GM12801 (cell line): ENCODE data around the gene SYTL3.

Source experiments
- TF ChIP-seq, protein P1 (sequence below): IDR thresholded peaks from one replicate; pipeline ENCODE4 v1.5.1; 2011; ENCODE audit warnings: control low read depth; ENCODE audit not compliant: insufficient read length; ENCODE audit errors: extremely low read depth

SYTL3 gene

DNA sequence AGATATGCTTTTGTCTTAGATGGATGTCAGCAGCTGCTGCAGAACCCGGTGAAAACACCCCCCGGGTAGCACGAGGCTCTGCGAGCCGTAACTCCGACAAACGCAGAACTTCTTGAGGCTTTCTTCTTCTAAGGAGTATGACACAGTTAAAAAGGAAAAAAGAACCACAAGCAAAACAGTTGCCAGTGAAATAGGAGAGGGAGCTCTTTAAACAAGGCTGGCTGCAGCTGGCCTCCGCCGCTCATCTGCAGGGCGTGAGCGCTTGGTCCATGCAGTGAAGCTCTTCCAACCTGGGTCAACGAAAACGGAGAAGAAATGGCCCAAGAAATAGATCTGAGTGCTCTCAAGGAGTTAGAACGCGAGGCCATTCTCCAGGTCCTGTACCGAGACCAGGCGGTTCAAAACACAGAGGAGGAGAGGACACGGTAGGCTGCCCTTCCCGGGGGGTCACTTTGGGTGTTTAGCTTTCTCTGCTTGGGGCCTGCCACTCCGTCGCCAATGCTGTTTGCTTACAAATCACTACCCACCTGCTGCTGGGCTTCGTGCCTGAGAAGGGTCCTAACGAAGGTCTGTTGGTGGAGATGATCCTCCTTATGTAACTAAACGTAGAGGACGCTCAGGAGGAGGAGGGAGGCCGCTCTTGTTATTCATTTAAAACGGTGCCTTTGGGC is 13.2 kb downstream of the SYTL3 start:
- TF ChIP-seq, protein P1, sequence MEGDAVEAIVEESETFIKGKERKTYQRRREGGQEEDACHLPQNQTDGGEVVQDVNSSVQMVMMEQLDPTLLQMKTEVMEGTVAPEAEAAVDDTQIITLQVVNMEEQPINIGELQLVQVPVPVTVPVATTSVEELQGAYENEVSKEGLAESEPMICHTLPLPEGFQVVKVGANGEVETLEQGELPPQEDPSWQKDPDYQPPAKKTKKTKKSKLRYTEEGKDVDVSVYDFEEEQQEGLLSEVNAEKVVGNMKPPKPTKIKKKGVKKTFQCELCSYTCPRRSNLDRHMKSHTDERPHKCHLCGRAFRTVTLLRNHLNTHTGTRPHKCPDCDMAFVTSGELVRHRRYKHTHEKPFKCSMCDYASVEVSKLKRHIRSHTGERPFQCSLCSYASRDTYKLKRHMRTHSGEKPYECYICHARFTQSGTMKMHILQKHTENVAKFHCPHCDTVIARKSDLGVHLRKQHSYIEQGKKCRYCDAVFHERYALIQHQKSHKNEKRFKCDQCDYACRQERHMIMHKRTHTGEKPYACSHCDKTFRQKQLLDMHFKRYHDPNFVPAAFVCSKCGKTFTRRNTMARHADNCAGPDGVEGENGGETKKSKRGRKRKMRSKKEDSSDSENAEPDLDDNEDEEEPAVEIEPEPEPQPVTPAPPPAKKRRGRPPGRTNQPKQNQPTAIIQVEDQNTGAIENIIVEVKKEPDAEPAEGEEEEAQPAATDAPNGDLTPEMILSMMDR = no peak

DNA sequence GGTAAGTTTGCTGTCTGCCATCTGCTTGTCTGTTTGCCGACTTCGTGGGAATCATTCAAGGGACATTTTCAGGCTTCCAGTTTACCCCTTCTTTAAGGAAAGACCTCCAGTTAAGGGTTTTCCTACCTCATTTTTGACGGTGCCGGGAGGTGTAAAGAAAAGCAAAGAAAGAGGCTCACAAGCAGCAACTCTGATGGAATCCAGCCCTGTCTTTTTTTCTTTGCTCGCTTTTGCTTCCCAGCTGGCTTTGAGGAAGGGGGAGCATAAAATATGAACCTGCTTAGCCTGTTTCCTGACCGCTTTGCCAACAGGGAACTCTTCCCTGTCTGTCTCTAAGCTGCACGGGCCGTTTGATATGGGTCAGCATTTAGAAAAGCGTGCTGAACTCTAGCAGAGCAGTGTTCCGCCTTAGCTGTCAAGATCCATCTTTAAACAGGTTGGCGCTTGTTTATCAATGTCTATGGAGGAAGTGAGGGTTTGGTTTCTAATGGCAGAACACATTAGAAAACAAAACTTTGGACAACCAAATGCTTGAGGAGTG is 13.8 kb downstream of the SYTL3 start:
- TF ChIP-seq, protein P1 = no peak

DNA sequence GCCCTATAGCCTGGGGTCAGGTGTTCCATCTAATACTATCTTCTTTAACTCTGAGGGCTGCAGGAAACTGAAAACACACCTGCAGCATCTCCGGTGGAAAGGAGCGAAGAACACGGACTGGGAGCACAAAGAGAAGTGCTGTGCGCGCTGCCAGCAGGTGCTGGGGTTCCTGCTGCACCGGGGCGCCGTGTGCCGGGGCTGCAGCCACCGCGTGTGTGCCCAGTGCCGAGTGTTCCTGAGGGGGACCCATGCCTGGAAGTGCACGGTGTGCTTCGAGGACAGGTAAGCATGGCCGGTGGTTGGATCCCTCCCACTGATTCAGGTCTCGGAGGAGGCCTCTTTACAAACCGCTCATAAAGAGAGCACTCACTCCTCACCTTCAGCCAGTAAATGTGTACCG is 15.5 kb downstream of the SYTL3 start:
- TF ChIP-seq, protein P1 = no peak

DNA sequence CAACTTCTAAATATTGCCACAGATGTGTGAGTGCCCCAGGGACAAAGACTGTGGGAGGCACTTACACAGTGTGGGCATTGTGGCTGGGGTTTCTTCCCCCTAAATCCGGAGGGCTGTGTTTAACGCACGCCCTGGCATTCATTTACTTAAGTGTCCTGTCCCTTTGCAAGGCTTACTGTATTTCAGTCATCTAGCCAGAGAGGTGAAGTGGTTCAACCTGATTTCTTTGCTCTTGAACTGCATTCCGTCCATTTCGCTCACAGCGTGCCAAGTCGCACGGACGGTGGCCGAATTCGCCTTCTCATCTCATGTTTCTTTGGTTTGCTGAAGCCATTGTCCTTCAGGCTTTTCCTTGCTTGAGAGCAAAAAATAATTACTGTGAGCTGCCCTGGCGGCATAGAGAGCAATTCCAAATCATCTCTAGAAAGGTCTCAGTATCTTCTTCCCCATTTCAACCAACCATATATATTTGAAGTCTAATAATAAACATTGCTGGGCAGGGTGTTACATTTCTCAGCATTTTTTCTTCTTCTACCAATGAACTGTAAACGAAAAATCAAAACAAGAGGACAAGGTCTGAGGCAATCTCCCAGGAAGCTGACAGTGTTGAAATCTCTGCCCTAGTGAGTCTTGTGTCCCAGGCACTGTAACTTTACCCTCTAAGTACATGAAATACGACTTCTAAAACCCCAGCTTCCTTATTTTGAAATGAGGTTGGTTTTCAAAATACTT is 16.9 kb downstream of the SYTL3 start:
- TF ChIP-seq, protein P1 = no peak

DNA sequence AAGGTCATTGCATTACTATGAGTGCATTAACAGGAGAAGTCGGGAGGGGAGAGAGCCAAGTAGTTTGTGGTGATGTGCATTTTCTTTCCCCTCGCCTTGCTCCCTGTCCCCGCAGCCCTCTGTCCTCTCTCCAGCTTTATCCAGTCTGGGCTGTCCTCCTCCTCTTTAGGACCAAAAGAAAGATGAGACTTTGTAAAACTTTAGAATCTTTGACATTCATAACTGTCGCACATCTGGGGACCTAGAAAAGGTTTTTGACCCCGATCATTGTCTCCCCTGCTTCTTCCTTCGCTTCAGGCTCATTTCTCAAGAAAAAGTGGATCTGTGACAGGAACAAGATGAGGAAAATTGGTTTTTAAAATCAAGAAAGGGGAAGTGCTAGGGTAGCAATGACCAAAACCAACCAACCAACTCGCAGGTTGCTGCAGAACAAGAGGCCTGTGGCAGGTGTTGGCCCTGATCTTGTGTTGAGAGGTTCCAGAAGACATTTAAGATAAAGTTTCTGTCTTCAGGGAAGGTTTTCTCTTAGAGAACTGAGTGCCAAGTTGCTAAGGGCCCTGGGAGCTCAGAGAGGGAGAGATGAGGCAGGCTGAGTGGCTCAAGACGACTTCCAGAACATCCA is 17.6 kb downstream of the SYTL3 start:
- TF ChIP-seq, protein P1 = no peak

- TF ChIP-seq, protein P1 = no peak
Measured at GRCh38 chr6:158668707-158669103, 18.9 kb downstream of the SYTL3 start.
